ENCODE measurements around the gene NRG4. TPM values are rescaled to one million over a fixed set of nuclear protein-coding genes. Genes with fewer than 3 reads are reported as not detected.

NRG4 gene
- total RNA-seq, 1 experiment from 2014 or later, result 6.3 TPM

DNA sequence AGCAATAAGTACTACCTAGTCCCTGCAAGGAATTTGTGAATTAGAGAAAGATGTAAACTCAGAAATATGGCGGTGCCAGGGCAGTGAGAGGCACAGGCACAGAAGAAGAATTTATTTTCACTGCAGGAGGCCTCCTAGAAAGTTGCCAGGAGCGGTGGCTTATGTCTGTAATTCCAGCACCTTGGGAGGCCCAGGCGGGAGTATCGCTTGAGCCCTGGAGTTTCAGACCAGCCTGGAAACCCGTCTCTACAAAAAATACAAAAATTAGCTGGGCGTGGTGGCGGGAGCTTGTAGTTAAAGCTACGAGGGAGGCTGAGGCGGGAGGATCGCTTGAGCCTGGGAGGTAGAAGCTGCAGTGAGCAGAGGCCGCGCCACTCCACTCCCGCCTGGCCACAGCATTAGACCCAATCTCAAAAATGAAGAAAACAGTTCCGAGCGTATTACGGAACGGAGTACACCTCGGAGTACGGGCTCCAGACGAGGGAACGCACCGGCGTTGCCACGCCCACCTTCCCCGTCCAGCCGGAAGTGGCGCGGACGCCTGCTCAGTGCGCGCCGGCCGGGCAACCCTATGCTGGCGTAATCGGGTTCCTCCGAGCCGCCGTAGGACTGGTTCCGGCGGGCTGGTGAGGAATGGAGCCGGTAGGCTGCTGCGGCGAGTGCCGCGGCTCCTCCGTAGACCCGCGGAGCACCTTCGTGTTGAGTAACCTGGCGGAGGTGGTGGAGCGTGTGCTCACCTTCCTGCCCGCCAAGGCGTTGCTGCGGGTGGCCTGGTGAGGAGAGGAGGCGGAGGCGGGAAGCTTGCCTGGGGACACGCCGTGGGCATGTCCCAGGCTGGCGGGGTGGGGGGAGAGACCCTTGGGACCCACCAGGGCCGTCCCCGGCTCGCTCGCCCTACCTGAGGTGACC lies 108.6 kb downstream of the NRG4 start, which contains the start of gene FBXO22:
Gene FBXO22, plus strand, starts transcription at position 548 of the 909 bp plus-strand sequence. Its CDS starts 86 bp downstream, at position 634.
- peak; percentile 90 for DNase-seq (ENCODE audit: low read depth, low spot score)
- in situ Hi-C loops (cut with HindIII; ENCODE audit: low pct_unique_long_range_greater_than_20kb, low sequenced_read_pairs), result no loop called here

DNA sequence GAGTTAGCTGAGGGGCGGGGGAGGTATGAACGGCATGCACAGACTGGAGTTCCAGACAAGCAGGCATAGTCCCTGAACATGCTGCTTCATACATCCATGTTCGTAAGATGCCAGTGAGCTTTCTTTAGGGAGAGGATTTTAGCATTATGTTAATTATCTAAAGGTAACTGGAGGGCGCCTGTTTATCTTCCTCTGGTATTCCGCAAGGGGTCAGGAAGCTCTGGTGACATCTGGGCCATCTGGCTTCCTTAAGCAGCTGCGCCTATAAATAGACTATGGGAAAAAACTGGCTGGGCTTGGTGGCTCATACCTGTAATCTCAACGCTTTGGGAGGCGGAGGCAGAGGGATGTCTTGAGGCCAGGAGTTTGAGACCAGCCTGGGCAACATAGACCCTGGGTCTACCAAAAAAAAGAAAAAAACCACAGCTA lies 110.1 kb downstream of the NRG4 start:
- no peak for DNase-seq (ENCODE audit: low read depth, low spot score)
- in situ Hi-C loops (cut with HindIII; ENCODE audit: low pct_unique_long_range_greater_than_20kb, low sequenced_read_pairs), result no loop called here

DNA sequence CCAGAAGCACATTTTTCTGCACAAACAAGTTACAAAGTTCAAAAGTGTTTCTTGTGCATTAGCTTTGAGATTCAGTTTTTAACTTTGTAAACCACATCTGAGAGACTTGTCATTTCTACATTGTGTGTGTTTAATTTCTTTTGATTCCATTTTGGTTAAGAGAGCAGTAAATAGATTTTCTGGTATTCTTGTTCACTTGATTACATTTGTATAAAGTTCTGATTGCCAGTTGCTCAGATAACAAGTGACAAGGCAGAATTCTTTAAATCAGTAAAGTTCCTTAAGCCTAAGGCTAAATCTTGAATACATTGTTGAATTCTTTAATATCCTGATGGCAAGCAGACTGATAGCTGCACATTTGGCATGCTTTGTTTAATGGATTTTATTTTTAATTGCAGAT lies 111.6 kb downstream of the NRG4 start:
- no peak for DNase-seq (ENCODE audit: low read depth, low spot score)
- in situ Hi-C loops (cut with HindIII; ENCODE audit: low pct_unique_long_range_greater_than_20kb, low sequenced_read_pairs), result no loop called here

DNA sequence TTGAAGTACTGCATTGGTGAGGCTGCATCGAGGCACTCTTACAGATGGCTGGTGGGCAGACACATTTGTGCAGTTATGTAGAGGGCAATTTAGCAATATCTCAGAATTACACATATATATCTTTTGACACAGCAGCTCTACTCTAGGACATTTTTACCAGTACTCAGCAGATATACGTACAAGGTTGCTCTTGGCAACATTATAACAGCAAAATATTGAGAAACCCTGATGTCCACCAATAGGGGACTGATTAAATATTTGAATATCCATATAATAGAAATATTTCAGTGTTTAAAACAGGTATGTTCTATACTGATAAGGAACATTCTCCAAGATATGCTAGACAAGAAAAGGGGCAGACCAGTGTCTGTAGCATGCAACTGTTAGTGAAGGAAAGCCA lies 116.5 kb downstream of the NRG4 start:
- in situ Hi-C loops (cut with HindIII; ENCODE audit: low pct_unique_long_range_greater_than_20kb, low sequenced_read_pairs), result no loop called here
- DNase-seq (ENCODE audit: low read depth, low spot score), result no peak

DNA sequence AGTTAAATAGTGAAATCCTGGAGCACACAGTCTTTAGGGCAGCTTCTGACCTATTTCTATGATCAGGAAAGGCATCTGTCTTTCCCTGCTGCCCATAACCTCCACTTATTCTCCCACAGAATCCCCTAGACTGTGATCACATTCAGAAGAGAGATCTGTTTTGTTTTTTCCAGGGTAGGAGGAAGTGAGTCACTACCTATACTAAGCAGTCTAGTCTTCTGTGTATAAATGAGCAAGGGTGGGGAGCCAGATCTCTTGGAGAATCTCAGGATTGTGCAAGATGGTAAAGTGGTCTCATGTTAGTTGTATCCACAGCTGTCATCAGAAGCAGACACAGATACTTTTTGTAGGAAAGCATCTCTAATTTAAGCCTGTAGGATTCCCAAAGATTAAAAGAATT lies 120.3 kb downstream of the NRG4 start:
- in situ Hi-C loops (cut with HindIII; ENCODE audit: low pct_unique_long_range_greater_than_20kb, low sequenced_read_pairs), result no loop called here
- DNase-seq (ENCODE audit: low read depth, low spot score), result peak; percentile 78

Small RNAs within 50 kb of the gene (small RNA-seq; reads per million reads assigned to genes)
- 0 reads per million in 2 experiments for gene RN7SL510P

Other genes starting within 250 kb of the NRG4 start
- gene UBE2Q2, start 169.0 kb downstream of the NRG4 start, total RNA-seq (2014; rRNA removed; shearing (Covaris generic)), result 26.0 and 30.2 TPM in 2 replicates
- gene FBXO22, start 108.5 kb downstream of the NRG4 start, total RNA-seq (2014; rRNA removed; shearing (Covaris generic)), result 74.1 and 83.3 TPM in 2 replicates
- gene TMEM266, start 47.6 kb upstream of the NRG4 start, total RNA-seq (2014; rRNA removed; shearing (Covaris generic)), result 1.9 and 2.0 TPM in 2 replicates

All from SK-MEL-5 (cell line).